Ramos (cell line): ENCODE measurements around the gene RRBP1.

ENCODE experiments used
- in situ Hi-C: fragments of 300-500 bp; cut with MboI; formaldehyde crosslinking; loops from one replicate; pipeline ENCODE4 v1.14.3; 2022; ENCODE audit warnings: low sequenced_read_pairs; ENCODE audit not compliant: unreplicated experiment

RRBP1 gene

GRCh38 chr20:17615645-17616479 lies 66.2 kb downstream of the RRBP1 start:
- in situ Hi-C loops, result no loop called here

GRCh38 chr20:17614812-17615644 lies 67.0 kb downstream of the RRBP1 start:
- in situ Hi-C loops, result no loop called here

GRCh38 chr20:17614176-17614811 lies 67.7 kb downstream of the RRBP1 start:
- in situ Hi-C loops, result no loop called here

GRCh38 chr20:17613328-17614175 lies 68.5 kb downstream of the RRBP1 start:
- in situ Hi-C loops, result no loop called here

- in situ Hi-C loops, result no loop called here
These were observed 69.1 kb downstream of the RRBP1 start for GRCh38 chr20:17612992-17613327.

- in situ Hi-C loops, result no loop called here
These were observed 69.6 kb downstream of the RRBP1 start for GRCh38 chr20:17612287-17612991.

GRCh38 chr20:17611540-17612286 lies 70.3 kb downstream of the RRBP1 start:
- in situ Hi-C loops, result no loop called here

GRCh38 chr20:17611290-17611539 lies 70.8 kb downstream of the RRBP1 start:
- in situ Hi-C loops, result no loop called here

GRCh38 chr20:17610566-17611289 lies 71.3 kb downstream of the RRBP1 start:
- in situ Hi-C loops, result no loop called here

GRCh38 chr20:17609811-17610377 lies 72.1 kb downstream of the RRBP1 start:
- in situ Hi-C loops, result no loop called here

GRCh38 chr20:17608701-17609497 lies 73.1 kb downstream of the RRBP1 start:
- in situ Hi-C loops, result no loop called here

- in situ Hi-C loops, result no loop called here
These were observed 76.0 kb downstream of the RRBP1 start for GRCh38 chr20:17606001-17606400.

GRCh38 chr20:17605131-17605660 lies 76.8 kb downstream of the RRBP1 start:
- in situ Hi-C loops, result no loop called here

GRCh38 chr20:17602493-17602892 lies 79.5 kb downstream of the RRBP1 start:
- in situ Hi-C loops, result no loop called here

GRCh38 chr20:17601957-17602356 lies 80.1 kb downstream of the RRBP1 start:
- in situ Hi-C loops, result no loop called here

- in situ Hi-C loops, result no loop called here
These were observed 84.0 kb downstream of the RRBP1 start for GRCh38 chr20:17598013-17598550.

- in situ Hi-C loops, result no loop called here
These were observed 86.2 kb downstream of the RRBP1 start for GRCh38 chr20:17595856-17596255.
